Stomach (tissue), 9 donors: ENCODE results near the gene SAFB. TPM values are rescaled to one million over a fixed set of nuclear protein-coding genes. Genes with fewer than 3 reads are reported as not detected.

Source experiments
- DNase-seq, 2 donors: peaks; one replicate each; pipeline versions ENCODE4 v3.0.0 to v3.0.0-alpha.2; 2013 to 2019
- H3K27ac ChIP-seq, 5 donors: fragments of 200-600 bp in 4 of 5; sonication (generic) in 4 of 5; one replicate each; pipeline ENCODE4 v1.5.1; 2013 to 2019; ENCODE audit warnings: mild to moderate bottlenecking in 1 of 5, moderate library complexity in 1 of 5
- H3K27me3 ChIP-seq, 3 donors: fragments of 200-600 bp; sonication (generic); one replicate each; pipeline ENCODE4 v1.5.1; 2017 to 2019; ENCODE audit warnings: mixed run types in 1 of 3
- H3K36me3 ChIP-seq, 4 donors: fragments of 200-600 bp; sonication (generic); 1 replicate in 3 of 4; 2 replicates in 1 of 4; pipeline ENCODE4 v1.5.1; 2016 to 2019
- H3K4me1 ChIP-seq, 4 donors: fragments of 200-600 bp; sonication (generic); one replicate each; pipeline ENCODE4 v1.5.1; 2016 to 2019
- H3K4me3 ChIP-seq, 4 donors: fragments of 200-600 bp; sonication (generic) in 3 of 4; one replicate each; pipeline ENCODE4 v1.5.1; 2016 to 2019; ENCODE audit warnings: mild to moderate bottlenecking in 1 of 4
- H3K9me3 ChIP-seq, 4 donors: fragments of 200-600 bp; sonication (generic); one replicate each; pipeline ENCODE4 v1.5.1; 2016 to 2019
- EP300 ChIP-seq: sonication (generic); formaldehyde crosslinking; IDR thresholded peaks from one replicate; pipeline ENCODE4 v1.6.1; 2017; ENCODE audit warnings: antibody characterized with exemption
- POLR2A ChIP-seq, 4 donors: fragments of 450-650 bp; IDR thresholded peaks; one replicate each; pipeline ENCODE4 v1.6.1; 2016; ENCODE audit warnings: antibody characterized with exemption in 4 of 4, control low read depth in 2 of 4, mild to moderate bottlenecking in 1 of 4, moderate library complexity in 1 of 4
- POLR2AphosphoS5 ChIP-seq, 3 donors: sonication (generic); formaldehyde crosslinking; IDR thresholded peaks; one replicate each; pipeline ENCODE4 v1.6.1; 2016; ENCODE audit warnings: antibody characterized with exemption in 3 of 3
- WGBS, 5 donors: extraction: QIAGEN DNeasy Blood & Tissue Kit in 3 of 5; methylation state at CpG; one replicate each; pipeline versions ENCODE4 v1.1.5 to v1.1.7; 2013 to 2018; 5-methylcytosine and 5-hydroxymethylcytosine counted together
- intact Hi-C: fragments of 100-400 bp; cut with DNase I; formaldehyde crosslinking; loops from one replicate; pipeline ENCODE4 v1.15.1; 2023; ENCODE audit warnings: low total_unique reads
- polyA plus RNA-seq, 3 donors: library from polyadenylated mRNA; stranded (reverse); fragments of 200-250 nt; gene quantifications; one replicate each; pipeline ENCODE4 v1.2.3, GENCODE V29; 2013
- total RNA-seq, 5 donors: library from RNA; depleted of rRNA; stranded (reverse); fragments of >200 nt; gene quantifications; one replicate each; pipeline versions ENCODE4 v1.1.0 to v1.2.3, GENCODE V29; 2014 to 2016
- TF ChIP-seq, protein P1 (sequence below), 7 experiments: fragments of 450-650 bp in 4 of 7; fragments of 200-600 bp in 3 of 7; sonication (generic) in 3 of 7; IDR thresholded peaks; one replicate each; pipeline ENCODE4 v1.5.1; 2016 to 2019; ENCODE audit warnings: antibody characterized with exemption in 7 of 7, control low read depth in 2 of 7, mild to moderate bottlenecking in 1 of 7
- donor health status: healthy with polysubstance abuse.
- donor health status: Bipolar disorder and iron deficiency.
- donor health status: healthy.

Gene SAFB
- total and polyA plus RNA-seq, 8 donors, result 33.1 to 636 (median 70.7) TPM

DNA sequence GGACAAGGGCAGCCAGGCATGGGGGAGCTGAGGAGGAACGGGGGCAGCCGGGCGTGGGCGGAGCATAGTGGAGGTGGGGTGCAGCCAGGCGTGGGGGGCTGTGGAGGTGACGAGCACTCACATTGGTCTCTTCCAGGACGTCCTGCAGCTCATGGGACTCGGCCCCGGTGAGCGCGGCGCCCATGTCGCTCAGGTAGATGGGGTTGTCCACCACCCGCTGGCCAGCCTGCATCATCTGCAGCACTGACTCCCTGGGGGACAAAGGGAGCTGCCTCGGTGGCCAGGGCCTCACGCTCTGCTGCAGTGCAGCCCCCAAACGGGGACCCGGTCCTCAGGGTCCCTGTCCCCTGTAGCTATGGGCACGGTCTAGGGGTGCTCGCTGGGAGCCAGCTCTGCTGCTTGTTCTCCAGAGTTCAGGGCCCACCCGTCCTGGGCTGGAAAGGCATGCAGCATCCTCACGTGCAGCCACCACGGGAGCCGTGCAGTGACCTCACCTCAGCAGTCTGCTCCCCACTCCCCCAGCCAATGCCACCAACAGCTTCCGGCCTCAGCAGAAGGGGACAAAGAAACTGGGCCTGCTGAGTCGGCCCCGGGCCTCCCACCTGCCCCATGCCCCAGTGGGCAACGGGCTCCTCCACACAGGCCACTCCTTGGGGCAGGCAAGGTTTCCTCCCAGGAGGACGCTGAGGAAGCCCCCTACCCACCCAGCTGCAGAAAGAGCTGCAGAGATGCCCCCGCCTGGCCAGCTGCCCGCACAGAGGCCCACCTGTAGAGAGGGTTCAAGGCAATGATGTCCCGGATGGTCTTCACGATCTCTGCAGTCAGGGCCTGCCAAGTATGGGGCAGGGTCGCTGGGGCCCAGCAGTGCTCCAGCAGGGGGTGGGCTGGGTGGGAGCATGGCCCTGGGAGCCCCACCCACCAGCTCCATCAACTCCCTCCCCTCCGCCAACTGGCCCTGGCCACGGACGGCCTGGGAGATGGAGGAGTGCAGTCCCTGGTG is 85.0 kb downstream of the SAFB start:
- no peaks in the 10 kb centered on the region for H3K4me1 ChIP-seq
- no peak overlapping the region for H3K27ac ChIP-seq
- no peak overlapping the region for H3K4me3 ChIP-seq
- peaks cover 85 to 100% (median 99%) of the 10 kb centered on the region in 4 donors for H3K36me3 ChIP-seq
- DNase-seq, result no peak
- intact Hi-C loops, result no loop called here
- TF ChIP-seq POLR2A (IDR thresholded peaks at IDR 0.05), result no peak
- TF ChIP-seq, protein P1, sequence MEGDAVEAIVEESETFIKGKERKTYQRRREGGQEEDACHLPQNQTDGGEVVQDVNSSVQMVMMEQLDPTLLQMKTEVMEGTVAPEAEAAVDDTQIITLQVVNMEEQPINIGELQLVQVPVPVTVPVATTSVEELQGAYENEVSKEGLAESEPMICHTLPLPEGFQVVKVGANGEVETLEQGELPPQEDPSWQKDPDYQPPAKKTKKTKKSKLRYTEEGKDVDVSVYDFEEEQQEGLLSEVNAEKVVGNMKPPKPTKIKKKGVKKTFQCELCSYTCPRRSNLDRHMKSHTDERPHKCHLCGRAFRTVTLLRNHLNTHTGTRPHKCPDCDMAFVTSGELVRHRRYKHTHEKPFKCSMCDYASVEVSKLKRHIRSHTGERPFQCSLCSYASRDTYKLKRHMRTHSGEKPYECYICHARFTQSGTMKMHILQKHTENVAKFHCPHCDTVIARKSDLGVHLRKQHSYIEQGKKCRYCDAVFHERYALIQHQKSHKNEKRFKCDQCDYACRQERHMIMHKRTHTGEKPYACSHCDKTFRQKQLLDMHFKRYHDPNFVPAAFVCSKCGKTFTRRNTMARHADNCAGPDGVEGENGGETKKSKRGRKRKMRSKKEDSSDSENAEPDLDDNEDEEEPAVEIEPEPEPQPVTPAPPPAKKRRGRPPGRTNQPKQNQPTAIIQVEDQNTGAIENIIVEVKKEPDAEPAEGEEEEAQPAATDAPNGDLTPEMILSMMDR (IDR thresholded peaks at IDR 0.05), result no peak
- TF ChIP-seq POLR2AphosphoS5 (IDR thresholded peaks at IDR 0.05), result no peak
- no peak for TF ChIP-seq EP300
- H3K9me3 ChIP-seq, result no peaks in the 10 kb centered on the region
- H3K27me3 ChIP-seq, result no peaks in the 10 kb centered on the region
- 85 to 95% (median 92%) methylated on average over 18 to 37 of the region's 37 CpGs for WGBS, 5 donors

DNA sequence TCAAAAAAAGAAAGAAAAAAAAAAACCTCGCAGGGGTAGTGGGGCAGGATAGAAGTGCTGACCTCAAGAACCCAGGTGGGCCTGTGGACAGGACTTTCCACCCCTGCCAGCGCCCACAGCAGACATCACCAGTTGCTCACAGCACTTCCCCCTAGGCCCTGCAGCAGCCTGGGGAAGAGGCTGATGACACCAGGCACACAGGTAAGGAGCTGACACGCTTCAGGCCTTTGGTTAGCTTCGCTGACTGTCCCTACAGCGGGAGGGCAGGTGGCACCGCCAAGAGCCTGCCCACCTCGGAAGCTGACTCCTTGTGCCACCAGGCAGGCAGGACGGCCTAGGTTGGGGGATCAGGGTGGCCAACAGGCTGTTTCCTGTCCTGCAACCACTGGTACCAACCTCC is 88.1 kb downstream of the SAFB start:
- Histone ChIP-seq H3K27ac (no peak overlapping the region), H3K36me3 (peaks cover 70 to 88% (median 86%) of the 10 kb centered on the region in 4 donors), H3K27me3 (no peaks in the 10 kb centered on the region), H3K9me3 (no peaks in the 10 kb centered on the region), H3K4me3 (no peak overlapping the region), H3K4me1 (no peaks in the 10 kb centered on the region)
- TF ChIP-seq EP300 (no peak), POLR2A (IDR thresholded peaks at IDR 0.05) (no peak), POLR2AphosphoS5 (IDR thresholded peaks at IDR 0.05) (no peak)
- TF ChIP-seq, protein P1 (IDR thresholded peaks at IDR 0.05), result no peak
- intact Hi-C loops, result no loop called here
- DNase-seq, result no peak
- 90 to 98% (median 96%) methylated on average over 4 to 8 of the region's 8 CpGs for WGBS, 5 donors

DNA sequence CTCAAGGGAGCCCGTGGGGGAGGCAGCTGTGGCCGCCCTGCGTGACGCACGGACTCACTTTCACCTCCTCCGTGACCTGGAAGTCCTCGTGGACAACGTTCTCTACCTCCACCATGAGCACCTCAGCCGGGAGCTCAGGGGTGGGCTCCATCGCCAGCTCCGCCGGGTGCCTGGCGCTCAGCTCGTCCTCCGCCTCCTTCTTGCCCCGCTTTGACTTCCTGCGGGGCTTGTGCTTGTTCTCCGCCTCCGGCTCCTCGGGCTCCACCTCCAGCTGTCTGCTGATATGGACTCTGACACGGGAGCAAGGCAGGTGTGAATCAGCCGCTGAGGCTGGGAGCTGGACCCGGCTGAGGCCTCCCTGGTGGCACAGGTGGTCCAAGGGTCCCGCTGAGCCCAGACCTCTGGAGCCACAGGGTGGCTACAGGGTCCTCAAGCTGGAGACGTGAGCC is 88.9 kb downstream of the SAFB start:
- no peak overlapping the region for H3K27ac ChIP-seq
- H3K9me3 ChIP-seq, result no peaks in the 10 kb centered on the region
- H3K36me3 ChIP-seq, result peaks cover 63 to 83% (median 79%) of the 10 kb centered on the region in 4 donors
- no peaks in the 10 kb centered on the region for H3K27me3 ChIP-seq
- H3K4me1 ChIP-seq, result peaks cover 0 to 3% (median 1%) of the 10 kb centered on the region in 4 donors
- intact Hi-C loops, result no loop called here
- no peak for DNase-seq
- 84 to 89% (median 87%) methylated on average over 23 to 25 of the region's 25 CpGs for WGBS, 5 donors
- TF ChIP-seq POLR2A (IDR thresholded peaks at IDR 0.05) (no peak), EP300 (no peak), POLR2AphosphoS5 (IDR thresholded peaks at IDR 0.05) (no peak)
- TF ChIP-seq, protein P1 (IDR thresholded peaks at IDR 0.05), result no peak
- no peak overlapping the region for H3K4me3 ChIP-seq

DNA sequence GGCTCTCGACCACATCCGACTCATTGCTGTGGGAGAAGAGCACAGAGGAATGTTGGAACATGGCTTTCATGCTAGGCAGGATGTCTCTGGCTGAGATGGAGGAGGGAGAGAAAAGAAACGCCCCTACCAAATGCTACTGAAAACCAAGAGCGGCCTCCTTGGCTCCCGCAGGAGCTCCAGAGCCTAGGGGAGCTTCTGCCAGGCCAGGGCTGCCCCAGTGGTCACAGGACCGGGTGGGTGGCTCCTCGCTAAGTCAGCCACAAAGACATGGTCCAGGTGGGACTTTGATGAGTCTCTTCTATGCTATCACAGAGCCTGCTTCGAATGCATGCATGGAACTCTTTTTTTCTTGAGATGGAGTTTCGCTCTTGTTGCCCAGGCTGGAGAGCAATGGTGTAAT is 90.3 kb downstream of the SAFB start:
- intact Hi-C loops, result no loop called here
- H3K27me3 ChIP-seq, result no peaks in the 10 kb centered on the region
- TF ChIP-seq EP300 (no peak), POLR2A (IDR thresholded peaks at IDR 0.05) (no peak), POLR2AphosphoS5 (IDR thresholded peaks at IDR 0.05) (no peak)
- TF ChIP-seq, protein P1 (IDR thresholded peaks at IDR 0.05), result no peak
- DNase-seq, result no peak
- peaks cover 50 to 77% (median 71%) of the 10 kb centered on the region in 4 donors for H3K36me3 ChIP-seq
- WGBS, 5 donors, result 94 to 98% (median 95%) methylated on average over 8 to 9 of the region's 9 CpGs
- H3K27ac ChIP-seq, result no peak overlapping the region
- H3K9me3 ChIP-seq, result no peaks in the 10 kb centered on the region
- no peak overlapping the region for H3K4me3 ChIP-seq
- H3K4me1 ChIP-seq, result peaks cover 5 to 17% (median 11%) of the 10 kb centered on the region in 4 donors
